HG02938 (cell line): Measurements from ENCODE around the gene TMEM212.
"Not testable (repeated sequence)": the region's sequence is repeated elsewhere in the genome, so short reads cannot be mapped to it uniquely, and the experiment has no call there.

Source experiments
- ATAC-seq: cut with Tn5 transposase; IDR thresholded peaks from one replicate; pipeline ENCODE4 v1.9.1; 2021; ENCODE audit warnings: mild to moderate bottlenecking, moderate library complexity; ENCODE audit not compliant: unreplicated experiment

The TMEM212 gene

DNA sequence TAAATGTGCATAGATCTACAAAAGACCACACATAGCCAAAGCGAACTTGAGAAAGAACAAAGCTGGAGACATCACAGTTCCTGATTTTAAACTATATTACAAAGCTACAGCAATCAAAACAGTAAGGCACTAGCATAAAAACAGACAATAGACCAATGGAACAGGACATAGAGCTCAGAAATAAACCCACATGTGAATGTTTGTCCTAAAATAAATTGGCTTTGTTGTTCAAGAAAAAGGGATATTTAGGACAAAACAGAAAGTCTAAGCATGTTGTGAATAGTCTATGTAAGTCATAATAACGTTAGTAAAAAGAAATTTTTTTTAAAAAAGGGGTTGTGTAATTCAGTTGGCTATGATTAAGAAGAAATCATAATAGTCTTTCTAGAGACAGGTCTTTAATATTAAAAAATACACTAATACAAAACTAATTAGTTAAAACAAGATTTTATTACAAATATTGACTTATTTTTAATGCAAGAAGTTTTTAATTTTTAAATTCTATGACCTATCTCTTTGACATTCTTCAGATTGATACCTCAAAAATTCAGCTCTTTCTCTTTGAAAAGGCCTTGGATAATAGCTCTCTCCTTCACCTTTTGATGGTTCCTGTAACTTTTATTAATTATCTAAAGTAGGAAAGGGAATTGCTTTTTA, 11.6 kb downstream of the TMEM212 start:
- no peak for ATAC-seq

GRCh38 chr3:171858770-171859169, 15.6 kb downstream of the TMEM212 start:
- ATAC-seq = not testable (repeated sequence)

DNA sequence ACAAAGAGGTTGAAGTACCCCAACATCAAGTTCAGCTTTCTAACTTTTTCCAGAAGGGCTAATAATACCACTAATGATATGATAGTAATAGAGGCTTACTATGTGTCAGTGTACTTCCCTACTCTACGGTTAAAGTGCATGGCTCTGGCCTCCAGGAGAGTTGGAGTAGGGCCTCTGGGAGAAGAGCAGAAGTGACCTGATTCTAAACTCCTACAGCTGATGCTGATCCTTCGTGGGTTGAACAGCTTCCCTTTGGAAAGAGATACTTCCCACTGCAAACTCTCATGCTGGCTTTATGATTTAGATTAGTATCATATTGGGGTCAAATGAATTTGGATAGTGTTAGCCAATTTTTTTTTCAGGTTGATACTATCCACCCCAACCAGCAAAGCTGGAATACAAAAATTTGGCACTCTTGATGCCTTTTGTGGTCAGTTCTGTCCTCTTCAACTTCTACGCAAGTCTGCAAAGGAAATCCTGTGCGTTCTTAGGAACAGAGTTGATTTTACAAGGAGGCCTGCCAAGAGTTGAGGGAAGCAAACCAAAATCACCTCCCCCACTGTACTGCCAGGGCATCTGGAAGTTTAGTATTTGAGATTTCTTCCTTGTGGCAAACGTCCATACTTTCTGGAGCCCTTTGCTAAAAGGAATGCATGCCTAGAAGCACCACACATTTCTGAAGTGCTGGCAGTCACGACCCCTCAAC, 17.8 kb downstream of the TMEM212 start:
- ATAC-seq = no peak

DNA sequence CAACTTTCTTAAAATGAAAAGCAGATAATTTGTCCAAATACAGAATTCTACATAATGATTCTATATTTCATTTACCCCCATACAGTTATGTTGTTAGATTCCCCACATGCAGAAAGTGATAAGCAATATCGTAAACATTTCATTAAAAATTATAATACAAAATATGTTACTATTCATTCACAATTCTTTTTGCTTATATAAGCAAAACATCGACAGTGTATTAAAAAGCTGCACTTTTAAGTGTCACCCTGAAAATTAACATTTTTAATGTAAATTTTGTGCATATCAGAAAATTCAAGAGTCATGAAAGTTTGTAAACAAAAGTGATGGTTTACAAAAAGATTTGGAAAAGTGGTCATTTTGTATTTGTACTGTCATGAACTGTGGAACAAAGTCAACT, 19.2 kb downstream of the TMEM212 start:
- no peak for ATAC-seq

GRCh38 chr3:171862993-171863521, 19.9 kb downstream of the TMEM212 start:
- no peak for ATAC-seq

GRCh38 chr3:171863920-171864319, 20.8 kb downstream of the TMEM212 start:
- ATAC-seq = no peak

DNA sequence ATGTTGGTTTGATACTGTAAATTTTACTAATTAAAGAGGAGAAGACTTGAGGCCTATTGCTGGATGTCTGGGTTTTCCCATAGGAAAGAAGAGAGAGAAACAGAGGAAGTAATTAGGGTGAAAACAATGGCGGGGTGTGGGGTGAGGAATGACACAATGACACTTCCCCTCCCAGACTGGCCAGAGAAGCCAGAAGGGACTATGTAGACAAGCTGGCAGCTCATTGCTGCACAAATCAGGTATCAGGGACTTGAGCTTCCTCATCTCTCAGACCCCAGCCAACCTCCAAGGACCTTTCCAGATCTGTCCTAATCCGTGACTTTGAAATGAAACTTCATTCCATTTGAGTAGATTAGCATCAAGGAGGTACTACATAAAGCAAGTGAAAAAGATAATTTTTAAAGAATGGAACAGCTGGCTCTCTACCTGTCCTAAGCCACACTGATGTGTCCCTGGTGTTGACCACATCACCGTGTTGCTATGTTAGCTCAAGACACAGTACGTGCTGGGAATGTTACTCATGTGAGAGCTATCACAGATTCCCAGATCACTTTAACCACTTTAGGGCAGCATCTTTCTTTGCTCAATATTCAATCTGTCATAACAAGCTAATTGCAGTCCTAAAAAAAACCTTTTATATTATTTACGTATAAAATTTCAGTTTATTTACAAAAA, 22.2 kb downstream of the TMEM212 start:
- no peak for ATAC-seq

- no peak for ATAC-seq
Measured at GRCh38 chr3:171867981-171868380, 24.8 kb downstream of the TMEM212 start.

- ATAC-seq = no peak
Measured at GRCh38 chr3:171871392-171872274, 28.5 kb downstream of the TMEM212 start.

DNA sequence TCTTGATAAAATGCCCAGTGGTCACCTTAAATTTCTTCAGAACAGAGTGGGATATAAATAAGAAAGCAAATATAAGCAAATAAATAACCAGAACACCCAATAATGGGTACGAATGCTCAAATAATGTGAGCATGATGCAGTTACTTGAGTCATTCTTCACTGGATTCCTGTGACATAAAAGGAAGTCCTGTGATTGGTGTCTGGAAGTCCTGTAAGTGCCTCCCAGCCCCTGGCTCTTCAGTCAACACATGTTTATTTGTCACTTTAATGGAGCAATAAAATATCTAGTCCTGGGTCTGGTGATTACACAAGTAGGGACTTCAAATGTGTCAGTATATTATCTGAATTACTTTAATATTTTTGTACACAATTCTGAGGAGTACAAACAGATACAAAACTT, 30.4 kb downstream of the TMEM212 start:
- ATAC-seq = no peak

GRCh38 chr3:171874251-171874681, 31.1 kb downstream of the TMEM212 start:
- ATAC-seq = no peak

GRCh38 chr3:171874879-171875278, 31.7 kb downstream of the TMEM212 start:
- no peak for ATAC-seq

DNA sequence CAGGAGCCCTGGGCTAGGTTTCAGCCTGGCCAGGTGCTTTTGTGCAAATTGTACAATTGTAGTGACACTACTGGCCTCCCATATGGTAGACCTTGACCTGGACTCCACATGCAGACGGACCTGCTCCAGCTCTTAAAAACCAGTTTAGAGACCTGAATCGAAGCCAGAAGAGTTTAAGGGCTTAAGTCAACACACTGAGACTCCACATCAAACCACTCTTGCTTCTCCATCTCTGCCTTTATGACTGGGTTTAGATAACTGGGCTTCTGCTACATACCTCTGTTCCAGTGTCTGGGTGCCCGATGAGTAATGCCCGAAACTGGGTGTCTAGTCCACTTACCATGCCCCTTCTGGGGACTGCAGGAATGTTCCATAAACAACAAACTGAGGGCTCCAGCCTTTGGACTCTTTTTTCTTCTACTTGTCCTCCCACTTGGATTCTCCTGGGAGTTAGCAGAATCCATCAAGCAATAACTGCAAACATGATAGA, 32.8 kb downstream of the TMEM212 start:
- no peak for ATAC-seq

- no peak for ATAC-seq
Measured at GRCh38 chr3:171876680-171877147, 33.6 kb downstream of the TMEM212 start.

- ATAC-seq = no peak
Measured at GRCh38 chr3:171878461-171879225, 35.5 kb downstream of the TMEM212 start.

DNA sequence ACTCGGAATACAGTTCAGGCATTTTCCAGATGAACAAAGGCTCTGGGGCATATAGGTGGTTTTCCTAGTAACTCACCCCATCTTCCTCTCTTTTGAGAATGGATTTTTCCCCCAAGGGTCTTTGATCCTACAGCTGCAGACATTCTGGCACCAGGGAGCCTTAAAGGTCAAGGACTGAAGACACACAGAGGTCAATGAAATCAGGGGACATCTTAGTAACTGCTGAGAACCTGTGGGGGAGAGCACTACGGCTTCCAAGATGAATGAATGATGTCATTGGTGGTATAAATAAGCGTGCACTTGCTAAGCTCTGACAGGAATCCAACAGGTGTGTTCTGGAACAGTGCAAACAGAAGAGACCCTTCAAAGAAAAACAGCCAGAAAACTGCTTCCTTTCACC, 36.3 kb downstream of the TMEM212 start:
- ATAC-seq = no peak

DNA sequence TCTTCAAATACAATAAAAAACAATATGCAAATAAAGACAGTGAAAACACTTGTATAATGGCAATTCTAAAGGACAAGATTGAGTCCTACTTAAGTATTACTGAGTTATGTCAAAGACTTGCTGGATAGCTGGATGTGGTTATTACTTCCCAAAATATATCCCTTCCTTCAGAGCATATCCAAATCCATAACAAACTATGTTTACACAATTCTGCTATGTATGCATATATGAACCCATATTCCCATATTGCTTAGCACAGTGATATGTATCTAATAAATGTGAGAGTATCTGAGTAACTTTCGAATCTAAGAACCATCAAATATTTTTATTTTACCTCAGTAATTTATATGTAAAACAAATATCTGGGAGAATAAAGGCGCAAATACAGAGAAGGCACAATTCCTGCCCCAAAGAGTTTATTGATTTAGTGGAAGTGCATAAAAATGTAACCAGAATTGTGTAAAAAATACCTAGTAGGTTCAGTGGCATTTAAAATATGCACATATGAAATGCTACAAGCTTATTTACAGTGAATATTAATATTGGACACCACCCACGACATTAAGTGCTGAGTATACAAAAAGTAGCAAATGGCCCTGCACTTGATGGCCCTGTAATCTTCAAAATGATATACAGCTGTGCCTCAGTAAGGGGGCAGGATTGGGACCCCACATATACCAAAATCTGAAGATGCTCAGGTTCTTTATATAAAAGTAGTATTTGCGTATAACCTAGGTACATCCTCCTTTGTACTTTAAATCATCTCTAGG, 37.1 kb downstream of the TMEM212 start:
- ATAC-seq = no peak

GRCh38 chr3:171881251-171881650, 38.1 kb downstream of the TMEM212 start:
- no peak for ATAC-seq
